ENCODE results near the gene IRF2. TPM values are rescaled to one million over a fixed set of nuclear protein-coding genes. Genes with fewer than 3 reads are reported as not detected.
"Not testable (repeated sequence)": the region's sequence is repeated elsewhere in the genome, so short reads cannot be mapped to it uniquely, and the experiment has no call there.

The IRF2 gene
- total RNA-seq, 2 donors from 2014 or later, result 35.3 to 68.0 TPM

- TF ChIP-seq, protein P1, sequence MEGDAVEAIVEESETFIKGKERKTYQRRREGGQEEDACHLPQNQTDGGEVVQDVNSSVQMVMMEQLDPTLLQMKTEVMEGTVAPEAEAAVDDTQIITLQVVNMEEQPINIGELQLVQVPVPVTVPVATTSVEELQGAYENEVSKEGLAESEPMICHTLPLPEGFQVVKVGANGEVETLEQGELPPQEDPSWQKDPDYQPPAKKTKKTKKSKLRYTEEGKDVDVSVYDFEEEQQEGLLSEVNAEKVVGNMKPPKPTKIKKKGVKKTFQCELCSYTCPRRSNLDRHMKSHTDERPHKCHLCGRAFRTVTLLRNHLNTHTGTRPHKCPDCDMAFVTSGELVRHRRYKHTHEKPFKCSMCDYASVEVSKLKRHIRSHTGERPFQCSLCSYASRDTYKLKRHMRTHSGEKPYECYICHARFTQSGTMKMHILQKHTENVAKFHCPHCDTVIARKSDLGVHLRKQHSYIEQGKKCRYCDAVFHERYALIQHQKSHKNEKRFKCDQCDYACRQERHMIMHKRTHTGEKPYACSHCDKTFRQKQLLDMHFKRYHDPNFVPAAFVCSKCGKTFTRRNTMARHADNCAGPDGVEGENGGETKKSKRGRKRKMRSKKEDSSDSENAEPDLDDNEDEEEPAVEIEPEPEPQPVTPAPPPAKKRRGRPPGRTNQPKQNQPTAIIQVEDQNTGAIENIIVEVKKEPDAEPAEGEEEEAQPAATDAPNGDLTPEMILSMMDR (IDR thresholded peaks at IDR 0.05), result no peak
- H3K36me3 ChIP-seq, result peaks cover 11% of the 10 kb centered on the region
- H3K27me3 ChIP-seq (replicated peaks; ENCODE audit: insufficient read depth), result no peaks in the 10 kb centered on the region
- H3K4me1 ChIP-seq (ENCODE audit: control insufficient read depth in 1 of 2, low read depth in 2 of 2), result peaks cover 28 to 36% of the 10 kb centered on the region in 2 donors
- peak overlapping the region; percentile 69 for H3K4me3 ChIP-seq
- DNase-seq (ENCODE audit: low spot score) (no peak), ATAC-seq (ENCODE audit: insufficient number of reproducible peaks, low FRiP score, low read depth) (peak; percentile 5)
- H3K9me3 ChIP-seq, result no peaks in the 10 kb centered on the region
- H3K27ac ChIP-seq, result peak overlapping the region; percentile 69 to 80
These were observed 90.1 kb downstream of the IRF2 start for GRCh38 chr4:184384056-184384809.

DNA sequence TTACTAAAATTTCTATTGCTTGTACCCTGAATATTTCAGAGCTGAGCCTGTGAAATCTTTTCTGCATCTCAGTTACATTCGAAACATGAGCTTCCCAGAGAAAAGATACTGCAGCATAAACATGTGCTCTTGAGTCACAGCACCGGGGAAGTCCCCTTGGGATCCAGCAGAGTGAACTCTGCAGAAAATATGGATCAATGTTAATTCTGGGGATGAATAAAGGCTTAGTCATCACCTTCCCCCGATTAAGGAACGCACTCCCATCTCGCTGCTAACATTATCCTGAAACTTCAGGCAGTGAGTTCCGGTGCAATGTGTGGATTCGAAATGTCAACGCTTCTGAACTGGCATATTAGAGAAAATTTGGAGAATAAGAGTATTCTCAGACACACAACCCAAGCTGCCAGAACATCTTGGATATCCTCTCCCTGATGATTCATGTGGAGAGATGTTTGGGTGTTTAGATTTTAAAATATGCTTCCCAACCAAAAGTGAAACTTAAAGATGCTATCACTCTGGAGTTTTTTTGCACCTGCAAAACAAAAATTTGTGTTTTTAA is 90.8 kb downstream of the IRF2 start:
- Histone ChIP-seq H3K4me1 (ENCODE audit: control insufficient read depth in 1 of 2, low read depth in 2 of 2) (peaks cover 28 to 36% of the 10 kb centered on the region in 2 donors), H3K4me3 (peak overlapping the region; percentile 69), H3K36me3 (peaks cover 4% of the 10 kb centered on the region), H3K27ac (peak overlapping the region; percentile 69 to 80), H3K27me3 (replicated peaks; ENCODE audit: insufficient read depth) (no peaks in the 10 kb centered on the region), H3K9me3 (no peaks in the 10 kb centered on the region)
- DNase-seq (ENCODE audit: low spot score), result no peak
- ATAC-seq (ENCODE audit: insufficient number of reproducible peaks, low FRiP score, low read depth), result peak; percentile 68
- TF ChIP-seq, protein P1 (IDR thresholded peaks at IDR 0.05), result no peak

- no peak overlapping the region for H3K27ac ChIP-seq
- H3K36me3 ChIP-seq, result no peaks in the 10 kb centered on the region
- no peaks in the 10 kb centered on the region for H3K27me3 ChIP-seq (replicated peaks; ENCODE audit: insufficient read depth)
- H3K4me3 ChIP-seq, result no peak overlapping the region
- H3K9me3 ChIP-seq, result no peaks in the 10 kb centered on the region
- peaks cover 28 to 36% of the 10 kb centered on the region in 2 donors for H3K4me1 ChIP-seq (ENCODE audit: control insufficient read depth in 1 of 2, low read depth in 2 of 2)
- TF ChIP-seq, protein P1 (IDR thresholded peaks at IDR 0.05), result no peak
- no peak for DNase-seq (ENCODE audit: low spot score)
- no peak for ATAC-seq (ENCODE audit: insufficient number of reproducible peaks, low FRiP score, low read depth)
These were observed 92.0 kb downstream of the IRF2 start for GRCh38 chr4:184382189-184382846.

DNA sequence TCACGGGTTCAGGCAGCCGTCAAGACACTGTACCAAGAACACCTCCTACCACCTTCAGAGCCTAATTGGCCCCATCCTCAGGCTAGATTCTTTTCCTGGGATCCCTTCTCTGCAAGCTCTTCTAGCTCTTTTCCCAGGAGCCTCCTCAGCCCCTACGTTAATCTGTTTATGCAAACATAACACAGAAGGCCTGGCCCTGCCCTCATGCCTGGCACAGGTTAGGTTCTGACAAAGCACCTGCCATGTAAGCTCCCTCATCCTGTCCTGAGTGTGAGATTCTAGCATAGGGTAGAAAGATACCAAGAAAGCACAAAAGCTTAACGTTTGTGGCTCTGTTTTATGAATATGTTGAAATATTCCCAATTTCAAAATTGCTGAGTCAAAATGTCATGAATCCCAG is 93.6 kb downstream of the IRF2 start:
- Histone ChIP-seq H3K36me3 (no peaks in the 10 kb centered on the region), H3K9me3 (no peaks in the 10 kb centered on the region), H3K4me3 (no peak overlapping the region), H3K27ac (no peak overlapping the region), H3K4me1 (ENCODE audit: control insufficient read depth in 1 of 2, low read depth in 2 of 2) (peaks cover 22 to 29% of the 10 kb centered on the region in 2 donors), H3K27me3 (replicated peaks; ENCODE audit: insufficient read depth) (no peaks in the 10 kb centered on the region)
- ATAC-seq (ENCODE audit: insufficient number of reproducible peaks, low FRiP score, low read depth) (no peak), DNase-seq (ENCODE audit: low spot score) (no peak)
- TF ChIP-seq, protein P1 (IDR thresholded peaks at IDR 0.05), result no peak

DNA sequence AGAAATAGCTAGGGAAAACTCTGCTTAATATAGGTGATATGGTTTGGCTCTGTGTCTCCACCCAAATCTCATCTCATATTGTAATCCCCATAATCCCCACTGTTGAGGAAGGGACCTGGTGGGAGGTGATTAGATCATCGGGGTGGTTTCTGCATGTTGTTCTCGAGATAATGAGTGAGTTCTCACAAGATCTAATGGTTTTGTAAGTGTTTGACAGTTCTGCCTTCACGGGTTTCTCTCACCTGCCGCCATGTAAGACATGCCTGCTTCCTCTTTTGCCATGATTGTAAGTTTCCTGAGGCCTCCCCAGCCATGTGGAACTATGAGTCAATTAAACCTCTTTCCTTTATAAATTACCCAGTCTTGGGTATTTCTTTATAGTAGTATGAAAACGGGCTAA is 94.1 kb downstream of the IRF2 start:
- not testable (repeated sequence) for H3K27me3 ChIP-seq (replicated peaks; ENCODE audit: insufficient read depth); H3K4me3 ChIP-seq; H3K9me3 ChIP-seq; ATAC-seq (ENCODE audit: insufficient number of reproducible peaks, low FRiP score, low read depth); H3K36me3 ChIP-seq; H3K27ac ChIP-seq; DNase-seq (ENCODE audit: low spot score)
- peaks cover 17 to 24% of the 10 kb centered on the region in 2 donors for H3K4me1 ChIP-seq (ENCODE audit: control insufficient read depth in 1 of 2, low read depth in 2 of 2)
